GM19351 (cell line): ENCODE measurements around the gene TNFAIP8L3.
"Not testable (repeated sequence)": the region's sequence is repeated elsewhere in the genome, so short reads cannot be mapped to it uniquely, and the experiment has no call there.

ENCODE experiments used
- ATAC-seq: cut with Tn5 transposase; IDR thresholded peaks from one replicate; pipeline ENCODE4 v1.9.1; 2021; ENCODE audit warnings: mild to moderate bottlenecking, moderate library complexity; ENCODE audit not compliant: unreplicated experiment

The TNFAIP8L3 gene

DNA sequence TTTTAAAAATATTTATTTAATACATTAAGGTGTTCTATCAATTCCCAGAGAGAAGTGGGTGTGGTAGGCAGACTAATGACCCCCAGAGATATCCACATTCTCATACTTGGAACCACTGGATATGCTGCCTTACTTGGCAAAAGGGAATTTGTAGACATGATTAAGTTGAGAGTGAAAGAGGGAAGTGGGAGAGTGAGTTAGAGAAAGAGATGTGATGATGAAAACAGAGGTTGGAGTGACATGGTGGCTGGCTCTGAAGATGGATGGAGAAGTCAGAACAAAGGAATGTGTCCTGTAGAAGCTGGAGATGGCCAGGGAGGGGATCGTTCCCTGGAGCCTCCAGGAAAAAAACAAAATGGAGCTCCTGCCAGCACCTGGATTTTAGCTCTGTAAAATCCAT is 32.0 kb downstream of the TNFAIP8L3 start:
- ATAC-seq: no peak

DNA sequence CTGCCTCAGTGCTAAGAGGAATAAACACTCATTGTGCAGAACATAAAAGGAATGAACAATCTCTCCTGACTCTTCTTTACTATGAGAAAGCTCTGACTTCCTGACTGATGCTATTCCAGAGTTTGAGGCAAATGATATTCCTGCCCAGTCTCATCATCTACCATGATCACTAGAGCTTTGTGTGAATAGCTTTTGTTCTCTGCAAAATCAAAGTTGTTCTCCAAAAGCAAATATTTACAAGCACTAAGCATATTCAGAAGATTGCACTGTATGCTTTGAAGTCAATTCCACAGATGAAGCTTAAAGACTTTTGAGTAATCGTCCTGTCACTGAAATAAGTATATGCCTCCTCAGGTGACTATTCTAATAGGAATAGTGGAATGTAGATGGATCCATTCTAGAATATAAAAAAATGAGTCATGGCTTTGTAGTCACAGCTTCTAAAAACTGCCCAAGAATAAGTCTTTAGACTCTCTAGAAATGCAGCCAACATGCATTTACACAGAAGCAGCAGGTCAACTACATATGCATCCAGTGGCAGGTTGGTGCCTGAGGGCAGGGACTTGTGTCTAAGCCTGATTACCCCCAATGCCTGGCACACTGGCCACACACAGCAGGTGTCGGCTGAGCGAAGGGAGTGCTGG is 34.6 kb downstream of the TNFAIP8L3 start:
- no peak for ATAC-seq

DNA sequence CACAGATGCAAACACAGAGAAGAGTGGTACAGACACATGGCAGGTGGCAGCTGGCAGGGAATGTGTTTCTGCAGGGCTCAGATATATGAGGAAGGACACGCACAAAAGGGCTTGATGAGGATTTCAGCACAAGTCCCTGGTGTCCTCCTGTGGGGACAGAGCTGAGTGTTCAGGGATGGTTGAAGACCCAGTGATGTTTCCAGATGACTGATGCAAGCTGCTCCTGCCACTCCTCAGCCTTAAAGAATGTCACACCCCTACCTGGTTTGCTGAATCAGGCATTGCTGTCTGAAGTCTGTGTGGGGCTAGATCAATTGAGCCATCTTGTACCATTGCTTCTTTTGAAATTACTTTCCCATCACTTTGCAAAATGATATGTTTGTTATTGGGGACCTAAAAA is 40.2 kb downstream of the TNFAIP8L3 start:
- ATAC-seq: no peak

DNA sequence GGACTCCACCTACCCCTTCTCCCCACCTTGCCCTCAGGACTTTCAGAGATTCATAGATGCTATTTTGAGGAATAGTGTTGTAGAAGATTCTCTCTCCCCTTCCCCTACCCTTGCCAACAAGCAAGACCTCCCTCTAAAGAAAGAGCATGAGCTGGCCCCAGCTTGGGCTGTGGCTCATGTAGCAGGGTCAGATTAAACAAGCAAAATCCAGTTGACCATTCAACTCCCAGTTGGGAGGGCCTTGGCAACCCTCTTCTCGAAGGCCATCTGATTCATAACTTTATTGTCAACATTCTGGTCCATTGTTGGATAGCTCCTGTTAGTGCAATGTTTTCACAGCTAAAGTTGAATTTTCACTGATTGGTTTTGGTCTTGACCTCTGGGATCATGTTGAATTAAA is 41.1 kb downstream of the TNFAIP8L3 start:
- no peak for ATAC-seq

DNA sequence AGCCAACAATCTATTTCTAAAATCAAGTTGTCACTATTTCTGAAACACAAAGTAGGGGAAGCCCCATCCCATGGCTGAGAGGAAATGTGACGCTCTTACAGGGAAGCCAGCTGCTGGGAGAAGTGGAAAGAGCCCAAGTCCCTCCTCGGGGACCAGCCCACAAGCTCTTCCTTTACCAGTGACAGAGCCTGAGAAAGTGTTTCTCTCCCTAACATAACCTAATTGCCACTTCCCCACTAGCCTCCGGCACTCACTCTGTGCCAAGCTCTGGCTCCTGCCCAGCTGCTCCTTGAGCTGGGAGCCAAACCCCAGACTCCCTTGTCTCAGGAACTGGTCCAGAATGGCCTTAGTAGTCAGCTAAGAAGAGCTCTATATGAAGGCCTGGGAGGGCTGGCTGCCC is 42.9 kb downstream of the TNFAIP8L3 start:
- ATAC-seq: no peak

DNA sequence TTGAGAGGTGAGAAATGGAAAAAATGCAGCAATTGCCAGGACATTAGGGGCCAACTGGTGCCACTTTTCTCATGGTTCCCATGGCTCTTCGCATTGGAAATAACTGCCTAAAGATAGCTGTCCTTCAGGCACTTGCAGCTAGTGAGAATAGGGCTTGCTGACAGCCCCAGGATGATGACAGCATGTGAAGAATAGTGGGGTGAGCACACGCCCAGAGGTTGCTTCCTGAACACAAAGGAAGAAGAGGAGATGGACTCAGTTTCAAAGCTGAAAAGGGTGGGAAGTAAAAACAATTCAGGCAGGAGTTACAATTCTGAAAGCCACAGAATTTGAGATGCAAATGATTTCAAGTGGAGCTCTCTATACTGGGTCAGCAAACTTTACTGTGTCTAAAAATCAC is 45.6 kb downstream of the TNFAIP8L3 start:
- no peak for ATAC-seq

DNA sequence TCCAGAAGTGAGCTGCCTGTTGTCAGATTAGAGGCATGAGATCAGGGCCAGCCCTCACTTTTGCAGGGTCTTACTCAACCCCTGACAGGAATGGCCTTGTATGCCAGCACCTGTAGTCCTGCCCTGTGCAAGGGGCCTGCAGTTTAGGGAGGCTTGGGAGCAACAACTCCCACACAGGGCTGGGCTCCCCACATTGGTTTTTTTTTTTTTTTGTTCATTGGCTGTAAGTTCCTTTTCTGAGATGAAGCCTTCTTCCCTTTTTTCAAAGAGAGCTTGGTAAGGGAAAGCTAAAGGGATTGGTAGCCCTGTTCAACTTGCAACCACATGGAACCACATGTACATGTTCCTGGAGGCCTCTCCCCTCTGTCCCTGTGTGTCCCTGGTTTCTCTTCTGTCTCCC is 46.4 kb downstream of the TNFAIP8L3 start:
- ATAC-seq: no peak

DNA sequence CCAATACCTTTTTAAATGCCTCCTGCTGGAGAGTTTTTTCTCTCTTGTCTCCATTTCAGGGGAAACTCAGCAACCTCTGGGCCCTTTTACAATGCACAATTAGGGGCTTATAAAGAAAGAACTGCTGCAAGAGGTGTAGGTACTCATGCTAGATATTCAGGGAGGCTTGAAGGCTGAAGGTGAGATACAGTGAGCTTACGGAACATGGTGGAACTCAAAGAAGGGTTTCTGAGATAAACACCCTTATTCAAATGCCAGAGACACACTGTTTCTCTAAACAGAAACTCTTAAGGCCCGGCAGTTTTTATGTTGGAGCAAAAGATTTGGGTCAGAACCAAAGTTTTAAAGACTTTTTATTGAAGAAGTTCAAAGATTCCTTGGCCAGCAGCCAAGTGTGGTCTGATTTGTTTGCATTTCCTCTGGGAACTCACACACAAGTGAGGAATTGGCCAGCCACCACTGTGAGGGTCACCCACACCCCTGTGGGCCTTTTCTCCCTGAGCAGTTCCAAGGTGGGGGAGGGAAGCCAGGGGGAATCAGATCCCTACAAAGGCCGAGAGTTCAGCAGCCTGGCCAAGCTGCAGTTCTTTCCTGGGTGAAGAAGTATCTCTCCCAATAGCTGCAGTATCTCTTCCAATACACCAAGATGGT is 47.8 kb downstream of the TNFAIP8L3 start:
- no peak for ATAC-seq

DNA sequence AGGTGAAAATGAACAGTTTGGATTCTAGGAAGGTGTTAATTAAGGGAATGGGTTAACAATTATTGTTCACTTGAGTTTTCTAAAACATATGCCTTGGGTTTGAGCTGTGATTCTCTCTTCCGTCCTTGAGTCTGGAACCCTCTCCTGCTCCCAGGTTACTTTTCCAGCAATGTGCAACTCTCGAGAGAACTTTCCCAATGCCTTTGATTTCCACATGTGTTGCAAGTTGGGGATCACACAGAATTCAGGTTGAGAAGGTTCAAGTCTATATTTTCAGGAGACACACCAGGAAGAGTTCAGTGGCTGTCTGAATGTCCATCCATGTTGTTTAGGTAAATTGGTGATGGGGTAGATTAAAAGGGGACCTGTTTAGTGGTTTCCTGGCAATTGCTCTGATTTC is 48.7 kb downstream of the TNFAIP8L3 start:
- ATAC-seq: no peak

DNA sequence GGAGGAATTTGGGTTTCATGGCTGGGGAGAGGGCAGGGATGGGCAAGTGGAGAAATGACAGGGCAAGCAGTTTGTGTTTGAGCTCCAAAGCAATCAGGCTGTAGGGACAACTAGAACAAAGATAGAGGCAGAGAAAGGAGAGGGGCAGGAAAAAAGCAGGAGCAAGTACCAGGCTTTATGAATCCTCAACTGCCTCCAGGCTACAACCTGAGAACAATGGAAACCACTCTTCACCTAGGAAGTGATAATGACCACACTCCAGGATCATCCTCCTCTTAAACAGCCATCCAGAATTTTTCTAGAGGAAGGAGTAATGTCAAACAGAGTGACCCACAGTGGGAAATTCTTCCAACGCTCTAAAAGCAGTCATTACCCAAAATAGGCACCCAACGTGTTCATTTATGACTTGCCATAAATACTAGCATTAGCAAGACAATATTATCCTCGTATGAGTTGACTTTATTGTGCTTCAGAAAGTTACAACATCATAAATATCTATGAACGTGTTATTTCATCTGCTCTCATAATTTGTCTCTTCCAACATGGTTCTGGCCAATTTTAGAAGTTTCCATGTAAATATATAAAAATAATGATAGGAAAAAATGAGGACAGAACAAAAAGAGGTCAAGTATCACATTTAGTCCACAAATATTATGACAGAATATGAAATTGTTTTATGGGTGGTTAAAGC is 50.5 kb downstream of the TNFAIP8L3 start:
- ATAC-seq: no peak

DNA sequence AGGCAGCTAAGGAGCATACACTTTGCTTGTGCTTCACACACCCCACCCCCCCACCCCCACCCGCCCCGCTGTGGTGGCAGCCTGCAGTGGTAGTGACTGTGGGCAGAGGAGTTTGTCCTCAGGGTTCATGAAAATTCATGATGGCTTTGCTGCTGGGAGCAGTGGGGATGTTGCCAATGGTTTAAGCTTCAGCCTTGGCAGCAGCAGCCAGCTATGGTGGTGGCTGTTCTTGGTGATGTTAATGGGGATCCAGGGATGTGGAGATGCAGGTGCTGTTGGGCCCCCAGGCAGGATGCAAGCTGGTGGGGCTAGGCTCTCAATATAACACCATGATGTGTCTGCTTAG is 55.8 kb downstream of the TNFAIP8L3 start:
- no peak for ATAC-seq

DNA sequence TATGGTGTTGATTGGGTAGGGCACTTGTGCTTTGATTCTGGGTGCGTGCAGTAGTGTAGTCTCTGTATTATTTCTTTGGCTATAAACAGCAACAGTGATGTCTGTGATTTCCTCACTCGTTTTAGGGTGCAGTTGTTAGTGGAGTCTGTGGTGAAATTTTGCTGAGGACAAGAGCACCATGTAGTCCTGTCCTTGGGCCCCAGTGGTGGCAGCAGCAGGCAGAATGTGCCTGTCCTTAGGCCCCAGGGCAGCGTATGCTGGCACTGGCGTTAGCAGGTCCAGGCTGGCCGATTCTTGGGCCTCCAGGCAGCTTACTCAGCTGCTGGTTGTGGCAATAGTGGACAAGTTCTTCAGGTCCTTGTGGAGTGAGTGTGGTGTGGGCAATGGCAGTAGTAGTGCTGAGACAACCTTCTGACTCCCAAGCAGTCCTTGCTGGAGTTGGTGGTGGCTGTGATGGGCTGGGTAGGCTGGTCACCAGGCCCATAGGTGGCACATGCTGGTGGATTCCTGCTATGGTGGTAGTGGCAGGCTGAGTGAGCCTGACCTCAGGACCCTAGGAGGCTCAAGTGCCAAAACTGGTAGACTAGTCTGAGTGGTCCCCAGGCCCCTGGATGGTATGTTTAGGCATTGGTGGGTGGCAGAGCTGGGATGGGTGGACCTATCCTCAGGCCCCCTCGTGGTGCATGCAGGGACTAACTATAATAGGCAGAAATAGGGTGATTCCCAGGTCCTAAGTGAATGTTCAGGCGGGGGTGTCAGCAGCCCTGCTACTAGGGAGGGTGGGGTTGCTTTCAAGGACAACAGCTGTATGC is 56.3 kb downstream of the TNFAIP8L3 start:
- ATAC-seq: no peak

DNA sequence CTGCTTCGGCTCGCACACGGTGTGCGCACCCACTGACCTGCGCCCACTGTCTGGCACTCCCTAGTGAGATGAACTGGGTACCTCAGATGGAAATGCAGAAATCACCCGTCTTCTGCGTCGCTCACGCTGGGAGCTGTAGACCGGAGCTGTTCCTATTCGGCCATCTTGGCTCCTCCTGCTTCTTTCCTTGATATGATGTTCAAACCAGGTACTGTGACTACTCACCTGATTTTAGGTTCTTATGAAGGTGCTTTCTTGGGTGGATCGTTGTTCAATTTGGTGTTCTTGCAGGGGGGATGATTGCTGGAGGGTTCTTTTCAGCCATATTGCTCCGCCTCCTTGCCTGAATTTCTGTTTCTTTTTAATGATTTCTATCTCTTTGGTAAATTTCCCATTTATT is 57.2 kb downstream of the TNFAIP8L3 start:
- ATAC-seq: not testable (repeated sequence)

DNA sequence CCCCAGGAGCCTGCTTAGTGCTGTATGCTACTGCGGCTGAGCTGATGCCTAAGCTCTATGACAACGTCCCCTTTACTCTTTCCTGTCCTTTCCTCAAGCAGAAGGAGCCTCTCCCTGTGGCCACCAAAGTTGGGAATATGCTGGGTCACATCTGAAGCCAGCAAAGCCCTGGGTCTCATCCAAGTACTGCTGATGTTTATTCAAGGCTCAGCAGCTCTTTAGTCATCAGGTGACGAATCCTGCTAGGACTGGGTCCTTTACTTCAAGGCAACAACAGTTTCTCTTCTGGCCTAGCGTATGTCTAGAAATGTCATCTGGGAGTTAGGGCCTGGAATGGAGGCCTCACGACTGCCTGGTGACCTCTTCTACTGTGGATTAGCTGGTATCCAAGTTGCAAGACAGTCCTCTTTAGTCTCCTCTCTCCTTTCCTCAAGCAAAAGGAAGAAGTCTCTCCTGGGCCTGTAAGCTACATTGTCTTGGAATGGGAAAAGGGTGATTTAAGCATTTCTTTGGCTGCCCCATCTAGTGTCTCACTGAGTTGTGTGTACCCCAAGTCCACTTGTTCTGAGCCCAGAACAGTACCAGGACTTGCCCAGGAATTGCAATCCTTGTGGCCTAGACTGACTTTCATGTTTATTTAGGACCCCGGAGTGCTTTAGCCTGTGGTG is 63.9 kb downstream of the TNFAIP8L3 start:
- ATAC-seq: no peak

DNA sequence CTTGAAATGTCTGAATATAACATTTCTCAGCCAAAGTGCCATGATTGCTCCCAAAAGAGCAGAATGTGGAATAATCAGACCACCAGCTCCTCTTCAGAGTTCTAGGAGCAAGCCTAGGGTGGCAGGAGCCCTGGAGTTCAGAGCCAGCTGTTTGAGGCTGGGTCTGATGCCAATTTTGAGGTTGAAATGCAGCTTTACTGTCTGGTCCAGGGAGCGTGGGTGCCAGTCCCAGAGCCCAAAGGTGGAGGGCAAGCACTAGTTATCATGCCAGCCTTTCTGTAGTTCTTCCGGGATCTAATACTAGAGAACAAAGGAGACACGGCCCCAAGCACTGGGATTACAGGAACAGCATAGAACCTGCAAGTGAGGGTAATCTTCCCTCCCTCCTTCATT is 69.3 kb downstream of the TNFAIP8L3 start:
- ATAC-seq: no peak

DNA sequence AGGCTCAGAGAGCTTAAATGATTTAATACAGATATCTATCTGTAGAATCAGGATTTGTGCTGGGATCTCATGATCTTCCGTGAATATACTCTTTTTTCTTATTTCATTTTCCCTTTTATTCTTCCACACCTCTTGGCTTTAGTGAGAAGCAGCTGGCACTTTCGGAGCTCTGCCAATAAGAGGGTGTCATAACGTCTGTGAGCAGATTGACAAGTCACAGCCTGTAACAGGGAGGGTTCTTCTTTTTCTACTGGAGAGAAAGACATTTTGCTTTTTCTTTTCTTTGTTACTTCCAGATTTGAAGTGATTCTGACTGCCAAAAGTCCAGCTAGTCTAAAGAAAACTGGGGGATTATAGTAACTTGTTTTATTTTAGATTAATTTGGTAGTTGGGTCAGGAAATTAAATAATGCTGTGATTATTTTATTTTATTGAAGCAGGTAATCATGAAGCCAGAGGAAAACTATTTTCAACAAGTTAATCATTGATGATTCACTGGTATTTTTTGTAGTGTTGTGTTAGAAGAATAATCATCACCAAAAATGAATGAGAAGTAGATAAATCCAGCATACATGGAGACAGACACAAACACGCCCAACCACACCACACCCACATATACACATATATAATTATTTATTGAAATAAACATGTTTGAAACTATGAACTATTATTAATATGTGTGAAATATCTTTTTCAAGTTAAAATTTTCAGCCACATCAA is 69.8 kb downstream of the TNFAIP8L3 start:
- no peak for ATAC-seq

DNA sequence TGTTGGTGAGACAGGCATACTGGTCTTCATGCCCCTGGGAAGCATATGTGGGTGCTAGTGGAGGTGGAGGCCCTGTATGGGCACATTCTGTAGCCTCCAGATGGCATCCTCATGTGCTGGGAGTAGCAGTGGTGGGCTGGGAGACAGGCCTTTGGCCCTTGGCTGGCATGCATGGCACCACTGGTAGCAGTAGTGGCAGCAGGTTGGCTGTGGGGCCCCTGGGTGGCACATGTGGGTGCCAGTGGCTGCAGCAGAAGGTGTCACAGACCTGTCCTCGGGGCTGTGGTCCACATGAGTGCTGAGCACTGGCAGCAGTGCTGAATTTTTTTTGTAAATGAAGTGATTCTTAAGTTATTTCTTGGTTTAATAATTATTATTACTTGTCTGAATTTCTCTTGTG is 71.2 kb downstream of the TNFAIP8L3 start:
- no peak for ATAC-seq

DNA sequence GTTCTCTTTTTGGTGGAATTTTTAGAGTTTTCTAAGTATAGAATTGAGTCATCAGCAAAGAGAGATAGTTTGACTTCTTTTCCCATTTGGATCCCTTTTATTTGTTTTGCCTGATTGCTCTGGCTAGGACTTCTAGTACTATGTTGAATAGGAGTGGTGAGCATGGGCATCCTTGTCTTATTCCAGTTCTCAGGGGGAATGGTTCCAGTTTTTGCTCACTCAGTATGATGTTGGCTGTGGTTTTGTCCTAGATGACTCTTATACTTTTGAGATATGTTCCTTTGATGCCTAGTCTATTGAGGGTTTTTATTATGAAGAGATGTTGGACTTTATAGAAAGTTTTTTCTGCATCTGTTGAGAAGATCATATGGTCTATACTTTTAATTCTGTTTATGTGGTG is 72.5 kb downstream of the TNFAIP8L3 start:
- no peak for ATAC-seq

DNA sequence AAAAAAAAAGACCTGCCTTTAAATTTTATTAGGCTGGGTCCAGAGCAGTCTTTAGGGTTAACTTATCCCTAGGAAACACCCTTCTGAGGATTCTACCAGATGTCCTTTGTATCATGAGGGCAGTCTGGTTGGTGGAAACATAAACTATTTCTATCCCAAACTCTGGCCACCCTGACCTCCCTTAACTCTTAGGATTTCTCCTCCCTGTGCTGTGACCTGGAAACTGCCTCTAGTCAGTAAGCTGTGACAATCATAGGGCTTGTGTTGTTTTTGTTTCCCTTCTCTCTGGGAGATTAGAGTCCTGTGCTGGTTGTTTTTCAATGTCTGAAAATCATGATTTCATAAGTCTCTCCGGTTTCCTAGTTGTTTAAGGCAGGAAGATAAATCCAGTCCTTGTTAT is 78.1 kb downstream of the TNFAIP8L3 start:
- ATAC-seq: no peak

DNA sequence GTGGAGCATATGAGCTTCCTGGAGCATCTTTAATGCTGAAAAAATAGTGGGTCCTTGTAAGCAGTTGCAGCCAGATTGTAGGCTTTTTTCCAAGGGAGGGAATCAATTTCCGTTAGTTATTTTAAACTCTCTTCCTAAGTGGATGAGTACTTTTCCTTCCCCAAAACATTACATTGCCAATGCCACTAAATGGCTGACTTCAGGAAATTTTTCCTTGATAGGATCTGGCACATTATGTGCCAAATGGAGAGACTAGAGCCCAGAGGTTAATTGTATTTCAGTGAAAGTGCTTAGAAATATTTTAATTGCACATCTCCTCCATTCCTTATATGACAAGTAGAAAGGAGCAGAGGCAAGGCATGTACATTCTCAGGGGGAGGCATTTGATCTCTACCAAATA is 83.5 kb downstream of the TNFAIP8L3 start:
- no peak for ATAC-seq
